ENCODE measurements around the gene S100A16.

S100A16 gene

DNA sequence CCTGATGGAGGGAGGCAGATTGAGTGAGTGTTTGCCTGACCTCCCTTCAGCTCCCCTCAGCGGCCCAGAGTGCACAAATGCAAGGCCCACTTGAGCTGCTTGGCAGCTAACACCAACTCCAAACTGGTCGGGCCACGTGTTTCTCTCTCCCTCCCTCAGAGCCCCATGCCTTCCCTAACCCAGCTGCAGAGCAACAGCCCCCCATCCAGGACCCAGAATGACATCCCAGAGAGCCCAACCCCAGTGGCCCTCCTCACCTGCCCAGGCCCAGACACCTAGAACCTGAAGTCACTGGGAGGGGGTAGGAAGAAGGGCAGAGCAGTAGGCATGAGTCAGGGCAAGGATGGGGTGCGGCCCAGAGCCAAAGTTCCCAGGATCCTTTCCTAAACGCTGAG is 4.0 kb upstream of the S100A16 start:
- TF ChIP-seq, protein P1, sequence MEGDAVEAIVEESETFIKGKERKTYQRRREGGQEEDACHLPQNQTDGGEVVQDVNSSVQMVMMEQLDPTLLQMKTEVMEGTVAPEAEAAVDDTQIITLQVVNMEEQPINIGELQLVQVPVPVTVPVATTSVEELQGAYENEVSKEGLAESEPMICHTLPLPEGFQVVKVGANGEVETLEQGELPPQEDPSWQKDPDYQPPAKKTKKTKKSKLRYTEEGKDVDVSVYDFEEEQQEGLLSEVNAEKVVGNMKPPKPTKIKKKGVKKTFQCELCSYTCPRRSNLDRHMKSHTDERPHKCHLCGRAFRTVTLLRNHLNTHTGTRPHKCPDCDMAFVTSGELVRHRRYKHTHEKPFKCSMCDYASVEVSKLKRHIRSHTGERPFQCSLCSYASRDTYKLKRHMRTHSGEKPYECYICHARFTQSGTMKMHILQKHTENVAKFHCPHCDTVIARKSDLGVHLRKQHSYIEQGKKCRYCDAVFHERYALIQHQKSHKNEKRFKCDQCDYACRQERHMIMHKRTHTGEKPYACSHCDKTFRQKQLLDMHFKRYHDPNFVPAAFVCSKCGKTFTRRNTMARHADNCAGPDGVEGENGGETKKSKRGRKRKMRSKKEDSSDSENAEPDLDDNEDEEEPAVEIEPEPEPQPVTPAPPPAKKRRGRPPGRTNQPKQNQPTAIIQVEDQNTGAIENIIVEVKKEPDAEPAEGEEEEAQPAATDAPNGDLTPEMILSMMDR (IDR thresholded peaks at IDR 0.05; ENCODE audit: borderline replicate concordance, insufficient read depth, low read depth, low read length), result no peak
- no peak overlapping the region for H3K4me3 ChIP-seq (ENCODE audit: low read depth, low read length)

DNA sequence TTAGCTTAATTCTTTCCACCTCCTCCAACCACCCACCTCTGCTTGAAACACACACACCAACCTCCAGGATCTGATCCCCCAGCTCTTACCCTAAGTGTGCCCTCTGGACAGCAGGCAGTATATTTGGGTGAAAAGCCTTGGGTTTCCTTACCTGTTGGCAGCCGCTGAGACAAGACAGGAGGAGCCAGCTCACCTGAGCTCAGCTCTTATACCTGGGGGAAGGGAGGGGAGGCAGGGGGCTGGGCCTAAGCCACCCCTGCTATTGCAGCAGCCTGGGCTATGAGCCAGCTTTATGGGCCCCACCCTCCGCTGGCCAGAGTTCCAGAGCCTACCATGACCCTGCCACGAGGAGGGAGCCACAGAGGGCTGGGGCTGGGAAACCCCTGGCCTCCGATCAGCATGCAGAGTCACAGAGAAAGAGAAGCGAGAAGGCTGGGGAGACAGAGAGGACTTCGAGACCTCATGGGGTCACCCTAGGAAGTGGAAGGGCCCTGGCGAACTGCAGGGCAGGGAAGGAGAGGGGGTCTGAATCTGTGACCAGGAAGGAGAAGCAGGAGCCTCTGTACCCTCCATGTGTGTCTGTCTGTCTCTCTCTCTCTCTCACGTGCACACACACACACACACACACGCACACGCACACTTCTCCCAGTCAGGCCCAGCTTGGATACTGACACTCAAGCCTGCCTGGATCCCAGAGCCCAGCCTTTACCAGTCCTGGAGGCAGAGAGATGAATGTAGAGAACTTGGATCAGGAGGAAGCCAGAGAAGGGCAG is 3.4 kb upstream of the S100A16 start, which contains the start of gene S100A14:
Gene S100A14, minus strand, starts transcription at position 182 of the 773 bp plus-strand sequence. CDS start 467 bp downstream, outside the sequence.
- TF ChIP-seq, protein P1 (IDR thresholded peaks at IDR 0.05; ENCODE audit: borderline replicate concordance, insufficient read depth, low read depth, low read length), result no peak
- H3K4me3 ChIP-seq (ENCODE audit: low read depth, low read length), result no peak within 1 kb of the TSS

DNA sequence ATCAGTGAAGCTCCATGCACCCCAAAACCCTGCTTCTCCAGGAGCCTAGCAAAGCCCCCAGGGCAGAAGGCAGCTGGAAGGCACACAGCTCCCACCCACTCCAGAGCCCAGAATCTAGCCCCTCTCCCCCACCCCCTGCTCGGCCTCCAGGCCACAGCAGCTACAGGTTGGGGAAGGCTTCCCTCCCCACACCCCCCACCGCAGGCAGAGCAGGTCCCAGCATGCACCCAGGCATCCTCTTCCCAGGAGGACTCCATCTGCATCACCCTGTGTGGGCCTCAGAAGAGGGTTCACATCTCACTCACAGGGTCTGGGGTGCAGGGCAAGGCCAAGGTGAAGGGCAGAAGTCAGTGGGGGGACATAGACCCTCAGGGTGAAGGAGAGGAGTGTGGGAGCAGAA is 2.5 kb upstream of the S100A16 start:
- H3K4me3 ChIP-seq (ENCODE audit: low read depth, low read length), result no peak overlapping the region
- TF ChIP-seq, protein P1 (IDR thresholded peaks at IDR 0.05; ENCODE audit: borderline replicate concordance, insufficient read depth, low read depth, low read length), result no peak

DNA sequence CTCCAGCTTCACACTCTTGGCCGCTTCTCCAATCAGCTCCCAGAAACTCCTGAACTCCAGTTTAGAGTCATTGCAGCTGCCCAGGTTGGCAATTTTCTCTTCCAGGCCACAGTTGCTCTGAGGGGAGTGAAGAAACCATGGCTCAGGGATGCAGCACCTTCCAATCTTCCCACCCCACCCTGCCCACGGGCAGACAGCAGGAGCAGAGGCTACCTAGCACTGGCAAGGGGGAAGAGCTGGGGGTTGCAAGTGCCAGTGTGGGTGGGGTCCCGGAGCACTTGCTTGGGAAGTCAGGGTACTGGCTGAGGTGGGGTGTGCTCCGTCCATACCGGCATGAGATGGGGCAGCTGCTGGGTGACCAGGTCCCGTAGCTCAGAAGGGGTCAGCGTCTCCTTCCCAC is 2.0 kb upstream of the S100A16 start:
- TF ChIP-seq, protein P1 (IDR thresholded peaks at IDR 0.05; ENCODE audit: borderline replicate concordance, insufficient read depth, low read depth, low read length), result no peak
- no peak overlapping the region for H3K4me3 ChIP-seq (ENCODE audit: low read depth, low read length)

DNA sequence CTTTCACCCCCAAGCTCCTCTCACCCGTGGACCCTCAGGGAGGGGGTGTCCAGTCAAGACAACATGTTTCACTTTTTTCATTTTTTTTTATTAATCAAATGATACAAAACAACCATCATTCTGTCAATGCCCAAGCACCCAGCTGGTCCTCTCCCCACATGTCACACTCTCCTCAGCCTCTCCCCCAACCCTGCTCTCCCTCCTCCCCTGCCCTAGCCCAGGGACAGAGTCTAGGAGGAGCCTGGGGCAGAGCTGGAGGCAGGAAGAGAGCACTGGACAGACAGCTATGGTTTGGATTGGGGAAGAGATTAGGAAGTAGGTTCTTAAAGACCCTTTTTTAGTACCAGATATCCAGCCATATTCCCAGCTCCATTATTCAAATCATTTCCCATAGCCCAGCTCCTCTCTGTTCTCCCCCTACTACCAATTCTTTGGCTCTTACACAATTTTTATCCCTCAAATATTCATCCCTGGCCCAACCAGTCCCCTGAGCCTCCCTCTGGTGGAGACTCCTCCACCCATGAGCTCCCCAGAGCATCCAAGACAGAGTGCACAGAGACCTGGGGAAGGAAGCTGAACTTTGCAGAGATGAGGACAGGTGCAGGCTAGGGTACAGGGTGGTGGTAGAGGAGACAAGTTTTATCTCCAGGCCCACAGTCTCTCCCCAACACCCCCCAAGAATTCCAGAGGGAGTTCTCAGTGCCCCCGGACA is 1.4 kb upstream of the S100A16 start:
- no peak overlapping the region for H3K4me3 ChIP-seq (ENCODE audit: low read depth, low read length)
- TF ChIP-seq, protein P1 (IDR thresholded peaks at IDR 0.05; ENCODE audit: borderline replicate concordance, insufficient read depth, low read depth, low read length), result no peak

DNA sequence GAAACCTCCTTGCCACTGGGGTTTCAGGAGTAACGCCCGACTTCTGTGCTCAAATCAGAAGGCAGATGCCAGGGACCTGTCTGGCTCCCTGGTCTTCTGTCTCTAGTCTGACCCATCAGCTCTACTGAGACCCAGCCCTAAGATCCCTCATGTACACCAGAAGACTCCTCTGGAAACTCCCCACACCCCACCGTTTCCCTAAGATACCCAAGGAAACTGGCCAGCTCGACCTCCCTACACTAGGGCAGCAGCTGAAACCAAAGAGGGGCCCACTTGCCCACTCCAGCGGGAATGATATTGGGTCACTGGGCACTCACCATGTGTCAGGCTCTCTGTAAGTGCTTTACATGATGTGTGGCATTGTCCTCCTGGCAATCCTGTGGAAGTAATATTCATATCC is 469 bp upstream of the S100A16 start:
- TF ChIP-seq, protein P1 (IDR thresholded peaks at IDR 0.05; ENCODE audit: borderline replicate concordance, insufficient read depth, low read depth, low read length), result no peak
- no peak overlapping the region for H3K4me3 ChIP-seq (ENCODE audit: low read depth, low read length)
